Calu3 (cell line): ENCODE results near the gene DUSP23. TPM values are rescaled to one million over a fixed set of nuclear protein-coding genes. Genes with fewer than 3 reads are reported as not detected.

ENCODE experiments used
- BruUV-seq: library from RNA; stranded (reverse); fragments of 400-500 nt; replicated peaks from 2 replicates; lab custom pipeline; 2021; lab: Mats Ljungman, UMichigan
- CTCF ChIA-PET: fragments of 300-600 bp; sonication (Branson Sonifier 250); formaldehyde crosslinking; loops from one replicate; lab custom pipeline; 2022; ENCODE audit warnings: antibody characterized with exemption; lab: Charles Lee
- DNase-seq: peaks from one replicate; pipeline ENCODE4 v3.0.0; 2022
- H3K27ac Mint-ChIP-seq: one replicate; pipeline ENCODE4 v1.8.0; 2022; ENCODE audit warnings: mixed read lengths; ENCODE audit not compliant: unreplicated experiment
- H3K27me3 Mint-ChIP-seq: one replicate; pipeline ENCODE4 v1.8.0; 2022; ENCODE audit warnings: mixed read lengths; ENCODE audit not compliant: unreplicated experiment
- H3K36me3 Mint-ChIP-seq: one replicate; pipeline ENCODE4 v1.8.0; 2022; ENCODE audit warnings: mild to moderate bottlenecking, moderate library complexity, mixed read lengths; ENCODE audit not compliant: insufficient read depth, unreplicated experiment
- H3K4me1 Mint-ChIP-seq: one replicate; pipeline ENCODE4 v1.8.0; 2022; ENCODE audit warnings: mild to moderate bottlenecking, low read depth, mixed read lengths; ENCODE audit not compliant: unreplicated experiment
- H3K4me3 Mint-ChIP-seq: one replicate; pipeline ENCODE4 v1.8.0; 2022; ENCODE audit warnings: mild to moderate bottlenecking, low read depth, moderate library complexity, mixed read lengths; ENCODE audit not compliant: unreplicated experiment
- H3K9me3 Mint-ChIP-seq: one replicate; pipeline ENCODE4 v1.8.0; 2022; ENCODE audit warnings: low read depth, mixed read lengths; ENCODE audit not compliant: unreplicated experiment
- intact Hi-C: fragments of 100-400 bp; cut with micrococcal nuclease; formaldehyde crosslinking; loops from one replicate; pipeline ENCODE4 v1.10.0; 2022; ENCODE audit not compliant: unreplicated experiment
- total RNA-seq: library from RNA; stranded (reverse); gene quantifications from 2 replicates; pipeline ENCODE4 v1.2.3, GENCODE V29; 2022
- TF ChIP-seq, protein P1 (sequence below): fragments of 200-600 bp; IDR thresholded peaks from one replicate; pipeline ENCODE4 v1.8.0; 2022; ENCODE audit warnings: antibody characterized with exemption; ENCODE audit not compliant: unreplicated experiment

DUSP23 gene
- total RNA-seq, 1 experiment from 2014 or later, result 10.6 TPM

GRCh38 chr1:159774465-159774864 is 6.3 kb upstream of the DUSP23 start:
- Mint-ChIP-seq H3K36me3 (no peaks in the 10 kb centered on the region), H3K9me3 (no peaks in the 10 kb centered on the region), H3K27me3 (peaks cover 20% of the 10 kb centered on the region), H3K27ac (no peak overlapping the region), H3K4me3 (no peak overlapping the region), H3K4me1 (peaks cover 6% of the 10 kb centered on the region)
- intact Hi-C loops, result loop anchor here (2.0 to 5.0 kb wide), 2 partner anchors 347 to 560 kb away; no protein-coding TSS in a partner anchor
- TF ChIP-seq, protein P1, sequence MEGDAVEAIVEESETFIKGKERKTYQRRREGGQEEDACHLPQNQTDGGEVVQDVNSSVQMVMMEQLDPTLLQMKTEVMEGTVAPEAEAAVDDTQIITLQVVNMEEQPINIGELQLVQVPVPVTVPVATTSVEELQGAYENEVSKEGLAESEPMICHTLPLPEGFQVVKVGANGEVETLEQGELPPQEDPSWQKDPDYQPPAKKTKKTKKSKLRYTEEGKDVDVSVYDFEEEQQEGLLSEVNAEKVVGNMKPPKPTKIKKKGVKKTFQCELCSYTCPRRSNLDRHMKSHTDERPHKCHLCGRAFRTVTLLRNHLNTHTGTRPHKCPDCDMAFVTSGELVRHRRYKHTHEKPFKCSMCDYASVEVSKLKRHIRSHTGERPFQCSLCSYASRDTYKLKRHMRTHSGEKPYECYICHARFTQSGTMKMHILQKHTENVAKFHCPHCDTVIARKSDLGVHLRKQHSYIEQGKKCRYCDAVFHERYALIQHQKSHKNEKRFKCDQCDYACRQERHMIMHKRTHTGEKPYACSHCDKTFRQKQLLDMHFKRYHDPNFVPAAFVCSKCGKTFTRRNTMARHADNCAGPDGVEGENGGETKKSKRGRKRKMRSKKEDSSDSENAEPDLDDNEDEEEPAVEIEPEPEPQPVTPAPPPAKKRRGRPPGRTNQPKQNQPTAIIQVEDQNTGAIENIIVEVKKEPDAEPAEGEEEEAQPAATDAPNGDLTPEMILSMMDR, result no peak
- CTCF ChIA-PET, result no interaction called here
- DNase-seq, result no peak
- no TSS peak for BruUV-seq

- no TSS peak for BruUV-seq
- no peak overlapping the region for H3K27ac Mint-ChIP-seq
- intact Hi-C loops, result loop anchor here (2.0 to 5.0 kb wide), 2 partner anchors 178 to 561 kb away; no protein-coding TSS in a partner anchor
- peaks cover 6% of the 10 kb centered on the region for H3K4me1 Mint-ChIP-seq
- H3K4me3 Mint-ChIP-seq, result no peak overlapping the region
- peaks cover 21% of the 10 kb centered on the region for H3K27me3 Mint-ChIP-seq
- TF ChIP-seq, protein P1, result no peak
- H3K36me3 Mint-ChIP-seq, result no peaks in the 10 kb centered on the region
- CTCF ChIA-PET, result interaction anchor here (1.1 kb wide), 1 partner anchor 14 kb away, joined by 3 read pairs; no protein-coding TSS in a partner anchor
- DNase-seq, result no peak
- no peaks in the 10 kb centered on the region for H3K9me3 Mint-ChIP-seq
Measured at GRCh38 chr1:159775716-159776115, 5.0 kb upstream of the DUSP23 start.

GRCh38 chr1:159778266-159778665 is 2.5 kb upstream of the DUSP23 start:
- no peak for DNase-seq
- H3K9me3 Mint-ChIP-seq, result no peaks in the 10 kb centered on the region
- H3K27me3 Mint-ChIP-seq, result peaks cover 21% of the 10 kb centered on the region
- H3K4me3 Mint-ChIP-seq, result no peak overlapping the region
- peaks cover 6% of the 10 kb centered on the region for H3K4me1 Mint-ChIP-seq
- intact Hi-C loops, result loop anchor here (5.0 kb wide), 1 partner anchor 181 kb away; no protein-coding TSS in a partner anchor
- TF ChIP-seq, protein P1, result no peak
- H3K27ac Mint-ChIP-seq, result no peak overlapping the region
- CTCF ChIA-PET, result interaction anchor here (1.4 kb wide), 1 partner anchor 13 kb away, joined by 3 read pairs; no protein-coding TSS in a partner anchor
- H3K36me3 Mint-ChIP-seq, result peaks cover 5% of the 10 kb centered on the region
- BruUV-seq, result no TSS peak

DNA sequence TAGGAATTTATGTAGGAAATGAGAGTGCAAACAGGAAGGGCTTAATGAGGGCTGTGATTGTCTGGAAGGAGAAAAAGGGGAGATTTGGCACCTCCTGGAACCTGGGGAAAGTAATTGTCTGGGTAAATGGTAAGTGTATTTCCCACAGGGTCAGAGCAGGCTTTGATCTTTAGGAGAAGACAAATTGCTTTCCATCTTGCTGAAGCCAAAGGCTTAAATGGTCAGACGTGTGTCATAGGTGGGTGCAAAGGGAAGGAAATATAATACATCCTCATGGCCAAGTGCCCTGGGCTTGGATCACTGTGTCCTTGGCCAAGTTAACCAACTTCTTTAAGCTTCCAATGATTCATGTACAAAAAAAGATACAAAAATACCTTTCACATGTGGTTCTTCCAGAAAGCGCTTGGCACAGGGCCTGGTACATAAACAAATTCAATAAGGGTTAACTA is 1.3 kb upstream of the DUSP23 start:
- H3K36me3 Mint-ChIP-seq, result peaks cover 5% of the 10 kb centered on the region
- BruUV-seq, result no TSS peak
- peak overlapping the region; percentile 12 for H3K27ac Mint-ChIP-seq
- H3K4me1 Mint-ChIP-seq, result peaks cover 6% of the 10 kb centered on the region
- TF ChIP-seq, protein P1, result no peak
- H3K9me3 Mint-ChIP-seq, result no peaks in the 10 kb centered on the region
- H3K4me3 Mint-ChIP-seq, result no peak overlapping the region
- intact Hi-C loops, result loop anchor here (5.0 kb wide), 1 partner anchor 182 kb away; no protein-coding TSS in a partner anchor
- no peak for DNase-seq
- CTCF ChIA-PET, result interaction anchor here (1.4 kb wide), 1 partner anchor 14 kb away, joined by 3 read pairs; no protein-coding TSS in a partner anchor
- H3K27me3 Mint-ChIP-seq, result peaks cover 21% of the 10 kb centered on the region
